ENCODE data around the gene FMN1.

Gene FMN1

DNA sequence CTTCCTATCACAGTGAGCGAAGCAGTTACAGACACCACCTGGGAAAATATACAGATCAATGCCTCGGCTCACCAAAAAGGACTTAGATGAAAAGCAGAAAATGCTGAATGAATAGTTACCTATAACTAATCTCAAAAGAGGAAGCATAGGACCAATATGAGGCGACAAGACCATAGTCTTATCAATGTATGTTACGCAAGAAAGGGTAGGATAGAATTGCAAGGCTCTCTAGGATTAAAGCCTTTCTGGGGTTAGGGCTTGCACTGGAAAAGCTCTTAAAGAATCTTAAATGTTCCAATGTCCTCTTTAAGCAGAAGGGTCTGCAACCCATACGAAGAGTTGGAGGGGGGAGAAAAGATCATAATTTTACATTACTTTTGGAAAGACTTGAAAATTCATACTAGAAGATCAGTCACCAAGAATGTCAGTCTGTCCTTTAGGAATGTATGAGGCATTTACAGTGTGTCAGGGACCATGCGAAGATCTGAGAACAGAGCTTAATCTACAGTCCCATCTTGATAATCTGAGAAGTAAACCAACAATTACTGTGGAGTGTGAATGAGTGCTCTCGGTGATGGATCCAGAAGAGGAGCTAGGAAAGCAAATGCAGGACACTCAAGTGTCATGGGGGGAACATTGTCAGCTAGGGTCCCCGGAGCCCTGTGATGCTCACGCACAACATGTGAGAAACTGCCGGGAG is 290.8 kb downstream of the FMN1 start:
- no peaks in the 10 kb centered on the region for H3K9me3 ChIP-seq (ENCODE audit: control insufficient read depth, low read depth, low read length)
- H3K36me3 ChIP-seq (ENCODE audit: control insufficient read depth, low read depth, low read length), result no peaks in the 10 kb centered on the region
- H3K4me3 ChIP-seq (ENCODE audit: low read length), result no peak overlapping the region

DNA sequence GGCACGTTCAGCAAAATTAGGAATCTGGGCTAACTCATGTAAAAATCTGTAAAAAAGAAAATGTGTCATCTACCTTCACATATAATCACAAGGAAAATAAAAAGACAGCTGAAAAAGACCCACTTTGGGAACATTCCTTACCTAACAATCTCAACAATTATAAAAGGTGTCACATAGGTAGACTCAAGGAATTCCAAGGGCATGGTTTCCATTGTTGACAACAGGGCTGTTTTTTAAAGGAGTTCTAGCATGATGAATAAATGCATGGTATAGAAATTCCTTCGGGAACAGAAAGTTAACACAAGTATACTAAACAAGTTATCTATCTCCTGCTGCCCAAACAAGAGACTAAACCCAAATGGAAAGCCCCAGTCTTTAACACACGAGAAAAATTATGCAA is 292.5 kb downstream of the FMN1 start:
- Histone ChIP-seq H3K36me3 (ENCODE audit: control insufficient read depth, low read depth, low read length) (no peaks in the 10 kb centered on the region), H3K4me1 (ENCODE audit: control insufficient read depth, low read depth, low read length) (peaks cover 41% of the 10 kb centered on the region), H3K27ac (ENCODE audit: low read length) (no peak overlapping the region), H3K4me3 (ENCODE audit: low read length) (no peak overlapping the region), H3K27me3 (ENCODE audit: control insufficient read depth, insufficient read depth, low read length) (peaks cover 17% of the 10 kb centered on the region), H3K9ac (ENCODE audit: low read length) (no peak overlapping the region), H3K9me3 (ENCODE audit: control insufficient read depth, low read depth, low read length) (no peaks in the 10 kb centered on the region)

More for the DNA sequence above, 290.8 kb downstream of the FMN1 start:
- H3K4me1 ChIP-seq (ENCODE audit: control insufficient read depth, low read depth, low read length), result peaks cover 28% of the 10 kb centered on the region
- H3K27me3 ChIP-seq (ENCODE audit: control insufficient read depth, insufficient read depth, low read length), result no peaks in the 10 kb centered on the region
- H3K9ac ChIP-seq (ENCODE audit: low read length), result no peak overlapping the region
- H3K27ac ChIP-seq (ENCODE audit: low read length), result no peak overlapping the region

DNA sequence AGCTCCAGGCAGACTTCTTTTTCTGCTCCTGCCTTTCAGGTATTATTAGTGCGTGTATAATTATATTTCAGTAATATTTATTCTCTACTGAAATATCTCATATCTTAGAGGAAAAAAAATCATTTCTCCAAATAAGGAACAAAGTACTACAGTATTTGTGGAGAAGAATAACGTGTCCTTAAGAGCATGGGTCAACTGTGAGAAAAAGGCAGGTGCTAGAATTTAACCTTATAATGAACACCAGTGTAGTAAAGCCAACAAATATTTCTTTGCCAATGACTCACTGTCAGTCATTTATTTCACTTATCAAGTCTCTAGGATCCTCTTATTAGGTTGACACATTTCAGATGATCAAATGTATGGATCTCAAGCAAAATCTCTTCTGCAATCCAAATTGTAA is 293.3 kb downstream of the FMN1 start:
- peaks cover 23% of the 10 kb centered on the region for H3K27me3 ChIP-seq (ENCODE audit: control insufficient read depth, insufficient read depth, low read length)

DNA sequence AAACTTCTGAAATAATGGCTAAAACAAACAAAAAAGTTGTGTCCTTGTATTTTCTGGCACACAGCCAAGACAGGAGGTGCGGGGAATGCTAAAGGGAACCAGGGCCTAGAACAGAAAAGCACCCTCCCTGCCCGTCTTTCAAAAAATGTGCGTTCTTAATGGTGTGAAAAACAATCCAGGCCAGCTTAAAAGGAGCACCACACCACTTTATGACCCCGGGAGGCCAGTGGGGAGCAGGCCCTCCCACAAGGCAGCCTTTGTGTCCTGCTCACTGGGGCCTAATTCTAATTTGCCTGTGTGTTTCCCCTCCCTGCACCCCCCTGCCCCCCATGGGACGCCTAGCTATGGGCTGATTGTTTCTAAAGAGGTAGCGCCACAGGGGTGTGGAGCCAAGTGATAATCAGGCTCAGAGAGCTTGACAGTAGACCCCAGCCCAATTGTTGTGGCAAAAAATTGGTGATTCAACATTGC is 295.4 kb downstream of the FMN1 start:
- peak overlapping the region; percentile 10 for H3K27ac ChIP-seq (ENCODE audit: low read length)
- H3K4me3 ChIP-seq (ENCODE audit: low read length), result peak overlapping the region; percentile 22
- no peaks in the 10 kb centered on the region for H3K36me3 ChIP-seq (ENCODE audit: control insufficient read depth, low read depth, low read length)
- peaks cover 23% of the 10 kb centered on the region for H3K27me3 ChIP-seq (ENCODE audit: control insufficient read depth, insufficient read depth, low read length)
- peaks cover 44% of the 10 kb centered on the region for H3K4me1 ChIP-seq (ENCODE audit: control insufficient read depth, low read depth, low read length)
- H3K9me3 ChIP-seq (ENCODE audit: control insufficient read depth, low read depth, low read length), result no peaks in the 10 kb centered on the region
- no peak overlapping the region for H3K9ac ChIP-seq (ENCODE audit: low read length)

More for the DNA sequence above, 293.3 kb downstream of the FMN1 start:
- Histone ChIP-seq H3K9me3 (ENCODE audit: control insufficient read depth, low read depth, low read length) (no peaks in the 10 kb centered on the region), H3K27ac (ENCODE audit: low read length) (no peak overlapping the region), H3K9ac (ENCODE audit: low read length) (no peak overlapping the region), H3K4me1 (ENCODE audit: control insufficient read depth, low read depth, low read length) (peaks cover 44% of the 10 kb centered on the region), H3K36me3 (ENCODE audit: control insufficient read depth, low read depth, low read length) (no peaks in the 10 kb centered on the region), H3K4me3 (ENCODE audit: low read length) (no peak overlapping the region)

DNA sequence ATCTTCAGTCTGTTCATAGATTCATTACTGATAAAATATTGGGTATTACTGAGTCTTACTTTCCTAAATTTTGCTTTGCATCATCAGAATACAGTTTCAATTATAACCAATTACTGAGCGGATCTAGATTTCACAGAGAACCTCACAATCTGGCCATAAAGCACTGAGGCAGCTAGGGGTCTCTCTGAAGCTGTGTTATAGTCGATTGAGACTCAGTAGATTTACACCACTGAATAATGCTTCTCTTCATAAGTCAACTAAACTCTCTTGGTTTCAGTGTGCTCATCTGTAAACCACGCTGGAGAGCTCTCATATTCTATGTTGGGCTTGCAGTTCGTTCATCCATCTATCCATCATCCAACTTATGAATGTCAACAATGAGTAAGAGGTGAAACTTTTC is 296.1 kb downstream of the FMN1 start:
- peaks cover 23% of the 10 kb centered on the region for H3K27me3 ChIP-seq (ENCODE audit: control insufficient read depth, insufficient read depth, low read length)
- H3K4me3 ChIP-seq (ENCODE audit: low read length), result peak overlapping the region; percentile 22
- H3K36me3 ChIP-seq (ENCODE audit: control insufficient read depth, low read depth, low read length), result no peaks in the 10 kb centered on the region
- H3K4me1 ChIP-seq (ENCODE audit: control insufficient read depth, low read depth, low read length), result peaks cover 44% of the 10 kb centered on the region
- no peak overlapping the region for H3K9ac ChIP-seq (ENCODE audit: low read length)
- H3K27ac ChIP-seq (ENCODE audit: low read length), result no peak overlapping the region
- H3K9me3 ChIP-seq (ENCODE audit: control insufficient read depth, low read depth, low read length), result no peaks in the 10 kb centered on the region

DNA sequence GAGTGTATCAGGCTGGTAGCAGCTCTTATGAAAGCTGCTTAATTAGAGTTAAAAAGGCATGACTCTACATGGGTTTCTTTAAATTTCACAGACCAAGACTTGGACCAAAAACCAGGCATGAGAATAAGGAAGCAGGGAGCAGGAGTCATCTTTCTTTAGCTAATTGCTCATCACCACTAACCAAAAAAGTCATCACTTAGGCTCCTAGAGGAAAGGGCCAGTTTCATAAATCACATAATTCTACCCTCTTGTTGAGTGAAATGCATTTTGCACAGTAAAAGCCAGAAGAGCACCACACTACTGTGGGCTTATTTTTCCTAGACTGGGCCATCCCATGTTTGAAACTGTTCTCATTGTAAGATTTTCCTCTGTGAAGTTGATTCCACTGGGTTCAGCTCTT is 301.1 kb downstream of the FMN1 start:
- Histone ChIP-seq H3K9me3 (ENCODE audit: control insufficient read depth, low read depth, low read length) (no peaks in the 10 kb centered on the region), H3K9ac (ENCODE audit: low read length) (no peak overlapping the region), H3K4me1 (ENCODE audit: control insufficient read depth, low read depth, low read length) (peaks cover 16% of the 10 kb centered on the region), H3K27me3 (ENCODE audit: control insufficient read depth, insufficient read depth, low read length) (peaks cover 20% of the 10 kb centered on the region), H3K4me3 (ENCODE audit: low read length) (no peak overlapping the region), H3K36me3 (ENCODE audit: control insufficient read depth, low read depth, low read length) (no peaks in the 10 kb centered on the region), H3K27ac (ENCODE audit: low read length) (no peak overlapping the region)

DNA sequence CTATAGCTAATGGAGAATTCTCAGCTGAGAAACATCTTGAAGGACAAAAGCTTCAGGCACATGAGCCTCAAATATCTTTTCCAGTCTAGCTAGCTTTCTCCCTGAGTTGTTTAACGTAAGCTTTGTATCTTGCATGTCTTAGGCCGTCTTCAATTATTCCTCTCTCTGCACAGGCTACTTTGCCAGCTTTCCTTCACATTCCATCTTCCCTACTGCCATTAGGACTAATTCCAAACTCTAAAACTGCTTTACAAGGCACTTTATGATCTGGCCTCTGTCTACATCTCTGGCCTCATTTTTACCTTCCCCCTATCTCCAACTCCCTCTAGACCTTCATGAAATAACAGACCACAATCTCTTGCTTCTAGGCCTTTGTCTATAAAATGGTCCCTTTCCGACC is 305.3 kb downstream of the FMN1 start:
- Histone ChIP-seq H3K4me3 (ENCODE audit: low read length) (no peak overlapping the region), H3K27me3 (ENCODE audit: control insufficient read depth, insufficient read depth, low read length) (no peaks in the 10 kb centered on the region), H3K9me3 (ENCODE audit: control insufficient read depth, low read depth, low read length) (no peaks in the 10 kb centered on the region), H3K27ac (ENCODE audit: low read length) (no peak overlapping the region), H3K4me1 (ENCODE audit: control insufficient read depth, low read depth, low read length) (peaks cover 6% of the 10 kb centered on the region), H3K36me3 (ENCODE audit: control insufficient read depth, low read depth, low read length) (no peaks in the 10 kb centered on the region), H3K9ac (ENCODE audit: low read length) (no peak overlapping the region)

DNA sequence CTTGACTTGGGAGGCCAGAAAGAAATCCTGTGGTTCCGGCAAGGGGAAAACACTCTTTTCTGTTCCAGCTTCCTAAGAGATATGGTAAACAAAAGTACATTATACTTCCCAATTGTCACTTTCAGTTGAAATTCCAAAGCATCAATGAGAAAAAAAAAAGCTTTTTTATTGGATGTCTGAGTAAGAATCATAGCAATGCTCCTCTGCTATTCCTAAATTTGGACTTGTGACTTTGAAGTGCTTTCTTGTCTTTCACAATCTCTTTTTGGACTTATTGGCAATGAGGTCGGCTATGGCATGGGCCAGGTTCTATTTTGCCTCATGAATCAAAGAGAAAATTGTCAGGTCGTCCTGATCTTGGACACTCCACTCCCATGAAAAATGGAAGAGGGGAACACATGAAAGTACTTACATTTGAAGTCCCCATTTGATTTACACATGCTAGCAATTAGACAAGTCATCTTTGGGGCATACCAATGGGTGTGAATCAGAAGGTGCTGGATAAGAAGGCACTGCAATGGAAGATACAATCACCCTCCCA is 306.2 kb downstream of the FMN1 start:
- no peak overlapping the region for H3K9ac ChIP-seq (ENCODE audit: low read length)
- H3K9me3 ChIP-seq (ENCODE audit: control insufficient read depth, low read depth, low read length), result no peaks in the 10 kb centered on the region
- no peak overlapping the region for H3K27ac ChIP-seq (ENCODE audit: low read length)
- H3K27me3 ChIP-seq (ENCODE audit: control insufficient read depth, insufficient read depth, low read length), result no peaks in the 10 kb centered on the region
- peaks cover 6% of the 10 kb centered on the region for H3K4me1 ChIP-seq (ENCODE audit: control insufficient read depth, low read depth, low read length)
- H3K36me3 ChIP-seq (ENCODE audit: control insufficient read depth, low read depth, low read length), result no peaks in the 10 kb centered on the region
- H3K4me3 ChIP-seq (ENCODE audit: low read length), result no peak overlapping the region

DNA sequence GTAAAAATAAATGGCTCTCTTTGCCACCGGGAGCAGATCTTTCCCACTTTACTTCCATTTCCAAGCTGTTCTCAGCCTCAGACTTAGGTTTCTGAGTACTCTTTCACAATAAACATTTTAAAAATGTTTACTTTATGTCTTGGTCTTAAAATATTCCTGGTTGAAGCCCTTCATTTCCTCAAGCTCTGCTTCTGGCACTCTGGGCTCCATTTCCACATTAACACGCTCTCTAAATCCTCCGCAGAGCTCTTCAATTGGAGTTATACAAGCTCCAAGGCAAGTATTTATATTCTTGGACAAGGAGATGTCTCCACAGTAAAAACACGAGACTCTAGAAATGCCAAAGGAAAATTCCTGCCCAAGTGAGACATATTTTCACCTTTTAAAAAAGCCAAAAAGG is 307.4 kb downstream of the FMN1 start:
- H3K9ac ChIP-seq (ENCODE audit: low read length), result no peak overlapping the region

DNA sequence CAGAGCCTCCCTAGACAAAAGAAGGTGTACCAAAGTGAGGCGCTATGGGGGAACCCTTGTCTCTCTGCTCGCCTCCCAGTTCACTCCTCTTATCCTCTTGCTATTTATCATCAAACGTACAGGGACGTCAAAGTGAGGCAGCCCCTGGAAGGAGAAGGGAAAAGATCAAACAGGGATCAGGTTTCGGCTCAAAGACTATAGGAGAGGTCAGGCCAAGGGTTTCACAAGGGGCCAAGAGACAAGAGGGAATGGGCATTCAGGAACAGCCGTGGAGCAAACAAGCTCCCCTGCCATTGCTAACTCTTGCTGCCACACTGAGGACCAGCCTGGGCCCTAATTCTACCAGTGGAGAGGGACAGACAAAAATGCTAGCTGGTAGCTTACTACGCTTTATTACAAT is 308.1 kb downstream of the FMN1 start:
- Histone ChIP-seq H3K36me3 (ENCODE audit: control insufficient read depth, low read depth, low read length) (no peaks in the 10 kb centered on the region), H3K9me3 (ENCODE audit: control insufficient read depth, low read depth, low read length) (no peaks in the 10 kb centered on the region), H3K27me3 (ENCODE audit: control insufficient read depth, insufficient read depth, low read length) (no peaks in the 10 kb centered on the region), H3K4me3 (ENCODE audit: low read length) (no peak overlapping the region), H3K9ac (ENCODE audit: low read length) (no peak overlapping the region), H3K27ac (ENCODE audit: low read length) (no peak overlapping the region), H3K4me1 (ENCODE audit: control insufficient read depth, low read depth, low read length) (peaks cover 6% of the 10 kb centered on the region)

More for the DNA sequence above, 307.4 kb downstream of the FMN1 start:
- no peak overlapping the region for H3K4me3 ChIP-seq (ENCODE audit: low read length)
- peaks cover 6% of the 10 kb centered on the region for H3K4me1 ChIP-seq (ENCODE audit: control insufficient read depth, low read depth, low read length)
- no peak overlapping the region for H3K27ac ChIP-seq (ENCODE audit: low read length)
- H3K27me3 ChIP-seq (ENCODE audit: control insufficient read depth, insufficient read depth, low read length), result no peaks in the 10 kb centered on the region
- no peaks in the 10 kb centered on the region for H3K9me3 ChIP-seq (ENCODE audit: control insufficient read depth, low read depth, low read length)
- H3K36me3 ChIP-seq (ENCODE audit: control insufficient read depth, low read depth, low read length), result no peaks in the 10 kb centered on the region

DNA sequence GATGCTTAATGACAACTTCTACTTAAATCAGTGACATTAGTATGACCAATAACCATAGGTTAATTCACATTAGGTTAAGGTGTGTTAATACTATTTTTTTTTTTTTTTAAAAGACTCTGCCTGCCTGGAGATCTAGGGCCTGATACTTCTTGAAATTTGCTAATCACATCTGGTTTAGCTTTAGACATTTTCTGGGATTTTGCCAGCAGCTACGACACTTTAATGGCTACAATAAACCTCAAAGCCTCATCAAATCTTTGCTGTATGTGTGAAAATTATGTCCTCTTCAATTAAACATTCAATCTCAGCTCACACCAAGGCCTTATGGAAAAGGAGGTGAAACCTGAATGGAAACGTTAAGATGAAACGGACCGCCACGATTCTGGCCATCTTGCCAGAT is 308.8 kb downstream of the FMN1 start:
- Histone ChIP-seq H3K4me1 (ENCODE audit: control insufficient read depth, low read depth, low read length) (peaks cover 6% of the 10 kb centered on the region), H3K9ac (ENCODE audit: low read length) (no peak overlapping the region), H3K27me3 (ENCODE audit: control insufficient read depth, insufficient read depth, low read length) (no peaks in the 10 kb centered on the region), H3K4me3 (ENCODE audit: low read length) (no peak overlapping the region), H3K36me3 (ENCODE audit: control insufficient read depth, low read depth, low read length) (no peaks in the 10 kb centered on the region), H3K27ac (ENCODE audit: low read length) (no peak overlapping the region), H3K9me3 (ENCODE audit: control insufficient read depth, low read depth, low read length) (no peaks in the 10 kb centered on the region)

DNA sequence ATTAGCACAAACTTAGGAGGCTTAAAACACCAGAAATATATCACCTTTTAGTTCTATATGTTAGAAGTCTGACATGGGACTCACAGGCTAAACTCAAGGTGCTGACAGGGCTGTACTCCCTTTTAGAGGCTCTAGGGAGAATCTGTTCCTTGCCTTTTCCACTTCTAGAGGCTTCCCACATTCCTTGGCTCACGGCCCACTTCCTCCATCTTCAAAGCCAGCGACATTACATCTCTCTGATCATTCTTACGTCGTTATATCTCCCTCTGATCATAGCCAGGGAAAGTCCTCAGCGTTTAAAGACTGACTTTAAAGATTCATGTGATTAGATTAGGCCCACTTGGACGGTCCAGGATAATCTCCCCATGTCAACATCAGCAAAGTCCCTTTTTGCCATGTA is 310.4 kb downstream of the FMN1 start:
- Histone ChIP-seq H3K36me3 (ENCODE audit: control insufficient read depth, low read depth, low read length) (no peaks in the 10 kb centered on the region), H3K27me3 (ENCODE audit: control insufficient read depth, insufficient read depth, low read length) (no peaks in the 10 kb centered on the region), H3K4me1 (ENCODE audit: control insufficient read depth, low read depth, low read length) (peaks cover 6% of the 10 kb centered on the region), H3K27ac (ENCODE audit: low read length) (no peak overlapping the region), H3K4me3 (ENCODE audit: low read length) (no peak overlapping the region), H3K9me3 (ENCODE audit: control insufficient read depth, low read depth, low read length) (no peaks in the 10 kb centered on the region), H3K9ac (ENCODE audit: low read length) (no peak overlapping the region)

Measured in iPS-18a (cell line).